ENCODE data around the gene ZNF442. TPM values are rescaled to one million over a fixed set of nuclear protein-coding genes. Genes with fewer than 3 reads are reported as not detected.

ZNF442 gene
- total RNA-seq (2021; ENCODE audit: unreplicated experiment) (not detected), Bru-seq, nascent RNA (not detected), BruChase-seq, experiment 1, labeled RNA remaining after a 6-hour chase (percentile 11 among the genes with signal in this experiment), BruChase-seq, experiment 2, labeled RNA remaining after a 2-hour chase (not detected)
- polyA plus RNA-seq (2012), result not detected in 2 replicates
- long read RNA-seq, result 0 reads

DNA sequence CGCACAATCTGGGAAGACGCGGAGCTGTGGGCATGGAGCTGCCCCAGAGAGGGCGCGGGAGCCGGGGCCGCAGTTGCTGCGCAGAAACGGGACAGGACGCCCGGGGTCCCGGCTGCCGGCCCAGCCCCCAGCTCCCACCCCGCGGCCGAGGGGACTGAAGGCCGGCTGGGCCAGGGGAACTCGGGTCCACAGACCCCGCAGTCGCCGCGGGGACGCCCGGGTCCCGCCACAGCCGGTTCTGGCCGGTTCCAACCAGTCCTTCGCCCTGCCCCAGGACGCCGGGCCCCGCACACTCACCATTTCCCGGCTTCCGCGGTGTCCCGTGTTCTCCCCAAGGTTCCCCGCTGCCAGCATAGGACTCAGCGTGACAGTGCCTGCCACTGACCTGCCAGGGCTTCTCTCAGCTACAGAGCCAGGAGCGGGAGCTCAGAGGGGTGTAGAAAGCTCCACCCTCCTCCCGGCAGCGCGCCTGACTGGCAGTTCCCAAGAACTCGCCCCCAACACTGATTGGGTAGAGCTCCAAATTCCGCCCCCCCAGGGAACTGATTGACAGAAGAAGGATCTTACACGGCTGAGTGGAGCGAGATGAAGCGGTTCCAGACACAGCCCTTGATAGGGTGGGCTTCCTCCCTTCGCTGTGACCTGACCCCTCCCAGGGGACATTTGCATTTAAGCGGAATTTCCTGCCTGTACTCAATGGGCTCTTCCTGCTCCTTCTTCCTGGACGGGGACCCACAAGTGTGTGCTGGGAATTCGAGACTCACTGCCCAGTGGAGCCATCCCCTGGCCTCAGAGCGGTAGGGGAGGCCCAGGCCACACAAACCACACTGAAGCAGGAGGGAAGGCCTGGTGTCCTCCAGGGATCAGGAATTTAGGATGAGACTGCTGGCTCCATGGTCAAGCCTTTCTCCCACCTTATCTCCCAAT is at the start of gene ZNF442:
Gene ZNF442 (minus strand): TSS at position 448 of the 927 bp plus-strand sequence. CDS start 2,052 bp downstream, outside the sequence.
- ChIA-PET RAD21 (ENCODE audit: low non-redundant PET in 1 of 2, low total read pairs in 2 of 2, uncharacterized antibody in 2 of 2, unreplicated experiment in 2 of 2) (no interaction called here), POLR2A (no interaction called here), CTCF (no interaction called here)
- no peaks in the 10 kb centered on the region for H3K4me1 ChIP-seq (ENCODE audit: control insufficient read depth in 1 of 2, insufficient read depth in 2 of 2, low read length in 2 of 2)
- ATAC-seq (no peak), DNase-seq (ENCODE audit: low read depth, low spot score) (no peak)
- no peak within 1 kb of the TSS for H3K9ac ChIP-seq (ENCODE audit: low read length)
- H3K4me3 ChIP-seq (replicated peaks in 1 of 2; ENCODE audit: low read depth in 1 of 2, low read length in 2 of 2), result no peak within 1 kb of the TSS
- no peak within 1 kb of the TSS for H3K27ac ChIP-seq (ENCODE audit: low read depth, low read length)
- TF ChIP-seq, protein P1, sequence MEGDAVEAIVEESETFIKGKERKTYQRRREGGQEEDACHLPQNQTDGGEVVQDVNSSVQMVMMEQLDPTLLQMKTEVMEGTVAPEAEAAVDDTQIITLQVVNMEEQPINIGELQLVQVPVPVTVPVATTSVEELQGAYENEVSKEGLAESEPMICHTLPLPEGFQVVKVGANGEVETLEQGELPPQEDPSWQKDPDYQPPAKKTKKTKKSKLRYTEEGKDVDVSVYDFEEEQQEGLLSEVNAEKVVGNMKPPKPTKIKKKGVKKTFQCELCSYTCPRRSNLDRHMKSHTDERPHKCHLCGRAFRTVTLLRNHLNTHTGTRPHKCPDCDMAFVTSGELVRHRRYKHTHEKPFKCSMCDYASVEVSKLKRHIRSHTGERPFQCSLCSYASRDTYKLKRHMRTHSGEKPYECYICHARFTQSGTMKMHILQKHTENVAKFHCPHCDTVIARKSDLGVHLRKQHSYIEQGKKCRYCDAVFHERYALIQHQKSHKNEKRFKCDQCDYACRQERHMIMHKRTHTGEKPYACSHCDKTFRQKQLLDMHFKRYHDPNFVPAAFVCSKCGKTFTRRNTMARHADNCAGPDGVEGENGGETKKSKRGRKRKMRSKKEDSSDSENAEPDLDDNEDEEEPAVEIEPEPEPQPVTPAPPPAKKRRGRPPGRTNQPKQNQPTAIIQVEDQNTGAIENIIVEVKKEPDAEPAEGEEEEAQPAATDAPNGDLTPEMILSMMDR (IDR thresholded peaks at IDR 0.05 in 2 of 3, conservative IDR thresholded peaks at IDR 0.05 in 1 of 3; ENCODE audit: borderline replicate concordance in 1 of 3, insufficient read depth in 1 of 3, low read depth in 2 of 3, low read length in 2 of 3), result no peak
- TF ChIP-seq FOSL1 (IDR thresholded peaks at IDR 0.05; ENCODE audit: low read depth) (no peak), ELF1 (IDR thresholded peaks at IDR 0.05; ENCODE audit: borderline replicate concordance, low read depth) (no peak), CEBPB (IDR thresholded peaks at IDR 0.05; ENCODE audit: low read depth) (no peak), YY1 (IDR thresholded peaks at IDR 0.05; ENCODE audit: extremely low read depth, insufficient replicate concordance, low read depth, low read length) (no peak), POLR2A (IDR thresholded peaks at IDR 0.05; ENCODE audit: borderline replicate concordance, extremely low read depth, insufficient read depth, insufficient read length) (no peak), EGR1 (IDR thresholded peaks at IDR 0.05; ENCODE audit: low read depth) (no peak), RAD21 (IDR thresholded peaks at IDR 0.05; ENCODE audit: low read depth) (no peak), EZH2phosphoT487 (IDR thresholded peaks at IDR 0.05; ENCODE audit: borderline replicate concordance) (no peak)
- BruUV-seq (replicated peaks), result no TSS peak
- intact Hi-C loops (cut with micrococcal nuclease), result no loop called here
- H3K36me3 ChIP-seq (ENCODE audit: control insufficient read depth in 1 of 2, insufficient read depth in 2 of 2, low read length in 2 of 2), result no peaks in the 10 kb centered on the region
- H3K4me2 ChIP-seq (ENCODE audit: low read length), result no peak within 1 kb of the TSS
- no peaks in the 10 kb centered on the region for H4K20me1 ChIP-seq (ENCODE audit: insufficient read depth)
- peaks cover 0 to 10% of the 10 kb centered on the region in 2 experiments; a peak in 2 of 4 replicates for H3K9me3 ChIP-seq (ENCODE audit: control insufficient read depth in 1 of 2, insufficient read depth in 1 of 2, low read depth in 1 of 2, low read length in 2 of 2)
- H3K79me2 ChIP-seq (ENCODE audit: insufficient read depth, low read length), result no peaks in the 10 kb centered on the region
- H3K9me2 ChIP-seq (ENCODE audit: insufficient read depth), result no peaks in the 10 kb centered on the region
- no peaks in the 10 kb centered on the region for H3K27me3 ChIP-seq (ENCODE audit: insufficient read depth, low read length)
- H2AFZ ChIP-seq (ENCODE audit: low read depth, low read length, poor library complexity, severe bottlenecking), result no peak within 1 kb of the TSS

Data from HCT116 (cell line).